GM12878 (cell line): ENCODE measurements around the gene FBXO33. TPM values are rescaled to one million over a fixed set of nuclear protein-coding genes. Genes with fewer than 3 reads are reported as not detected.

Source experiments
- CEBPB ChIP-seq, 2 experiments: fragments of 150-350 bp in 1 of 2; IDR thresholded peaks; 2 replicates each; pipeline ENCODE4 v1.6.1; 2012 to 2014; ENCODE audit warnings: low read depth in 2 of 2, low read length in 2 of 2, borderline replicate concordance in 1 of 2, inconsistent platforms in 1 of 2
- EED ChIP-seq: sonication (generic); IDR thresholded peaks from 2 replicates; pipeline ENCODE4 v1.6.1; 2016; ENCODE audit warnings: antibody characterized with exemption, low read depth
- EP300 ChIP-seq, 2 experiments: fragments of 150-350 bp in 1 of 2; IDR thresholded peaks; 2 replicates each; pipeline ENCODE4 v1.6.1; 2011 to 2012; ENCODE audit warnings: low read depth in 2 of 2, low read length in 2 of 2, borderline replicate concordance in 1 of 2, improper control_type of control experiment in 1 of 2, inconsistent platforms in 1 of 2; ENCODE audit not compliant: control insufficient read depth in 1 of 2
- ESRRA ChIP-seq: IDR thresholded peaks from 2 replicates; pipeline ENCODE4 v1.6.1; 2012; ENCODE audit warnings: mild to moderate bottlenecking, low read length, improper control_type of control experiment
- FOXK2 ChIP-seq: fragments of 450-650 bp; IDR thresholded peaks from 2 replicates; pipeline ENCODE4 v1.6.1; 2017; ENCODE audit warnings: mild to moderate bottlenecking, moderate library complexity
- GABPA ChIP-seq: IDR thresholded peaks from 2 replicates; pipeline ENCODE4 v1.6.1; 2014; ENCODE audit warnings: antibody characterized with exemption, low read depth, mild to moderate bottlenecking, inconsistent platforms
- IKZF1 ChIP-seq: fragments of 450-650 bp; conservative IDR thresholded peaks from 2 replicates; pipeline ENCODE4 v1.6.1; 2017; ENCODE audit warnings: antibody characterized with exemption, mild to moderate bottlenecking
- IKZF2 ChIP-seq, 2 experiments: fragments of 450-650 bp; IDR thresholded peaks; 2 replicates each; pipeline ENCODE4 v1.6.1; 2017; ENCODE audit warnings: mild to moderate bottlenecking in 2 of 2, moderate library complexity in 2 of 2
- NFXL1 ChIP-seq: fragments of 450-650 bp; IDR thresholded peaks from 2 replicates; pipeline ENCODE4 v1.6.1; 2017; ENCODE audit warnings: antibody characterized with exemption, mild to moderate bottlenecking, borderline replicate concordance
- SIX5 ChIP-seq: IDR thresholded peaks from 2 replicates; pipeline ENCODE4 v1.6.1; 2011; ENCODE audit warnings: mild to moderate bottlenecking, low read depth, low read length, moderate library complexity; ENCODE audit not compliant: severe bottlenecking
- SRF ChIP-seq, 2 experiments: IDR thresholded peaks; 2 replicates each; pipeline ENCODE4 v1.6.1; 2011; ENCODE audit warnings: low read depth in 2 of 2, low read length in 2 of 2, mild to moderate bottlenecking in 1 of 2, moderate library complexity in 1 of 2
- SUZ12 ChIP-seq: fragments of 200-600 bp; sonication (generic); IDR thresholded peaks from one replicate; pipeline ENCODE4 v1.6.1; 2018; ENCODE audit warnings: antibody characterized with exemption, mild to moderate bottlenecking; ENCODE audit not compliant: unreplicated experiment
- WRNIP1 ChIP-seq: IDR thresholded peaks from 2 replicates; pipeline ENCODE4 v1.6.1; 2011; ENCODE audit warnings: low read depth, low read length, improper control_type of control experiment, borderline replicate concordance
- YBX1 ChIP-seq: fragments of 450-650 bp; IDR thresholded peaks from 2 replicates; pipeline ENCODE4 v1.6.1; 2016; ENCODE audit warnings: antibody characterized with exemption
- ZBED1 ChIP-seq: IDR thresholded peaks from 2 replicates; pipeline ENCODE4 v1.6.1; 2016; ENCODE audit warnings: borderline replicate concordance
- ZNF274 ChIP-seq: IDR thresholded peaks from one replicate; pipeline ENCODE4 v1.8.0; 2011; ENCODE audit not compliant: insufficient read length, insufficient read depth
- ZNF622 ChIP-seq: fragments of 450-650 bp; IDR thresholded peaks from 2 replicates; pipeline ENCODE4 v1.6.1; 2017; ENCODE audit warnings: mild to moderate bottlenecking, inconsistent platforms
- ZSCAN29 ChIP-seq: fragments of 450-650 bp; IDR thresholded peaks from 2 replicates; pipeline ENCODE4 v1.6.1; 2017; ENCODE audit warnings: mild to moderate bottlenecking, moderate library complexity
- ZZZ3 ChIP-seq: IDR thresholded peaks from 2 replicates; pipeline ENCODE4 v1.6.1; 2011; ENCODE audit warnings: low read depth; ENCODE audit not compliant: control insufficient read depth, insufficient read length
- polyA plus RNA-seq, 11 experiments: library from polyadenylated mRNA; depleted of rRNA in 4 of 11; unstranded in 6 of 11; stranded (reverse) in 5 of 11; fragments of >200 nt; fragmentation: Nextera tagmentation in 4 of 11; fragmentation: Illumina TruSeq in 1 of 11; extraction: Ambion mirVana in 4 of 11; extraction: Trizol in 1 of 11; gene quantifications; 1 replicate in 1 of 11; 2 replicates in 10 of 11; pipeline versions ENCODE4 v1.2.1 to v1.2.3, GENCODE V29; 2011 to 2016; ENCODE audit warnings: inconsistent platforms in 2 of 11, missing spikeins in 2 of 11, low read depth in 1 of 11
- total RNA-seq, 4 experiments: library from RNA; depleted of rRNA in 3 of 4; stranded (reverse); fragments of >200 nt in 3 of 4; fragmentation: Illumina TruSeq in 1 of 4; extraction: Trizol in 1 of 4; gene quantifications; 2 replicates each; pipeline versions ENCODE4 v1.2.1 to v1.2.3, GENCODE V29; 2013 to 2021
- TF ChIP-seq, protein P1 (sequence below), 3 experiments: IDR thresholded peaks in 2 of 3; conservative IDR thresholded peaks in 1 of 3; 2 replicates each; pipeline ENCODE4 v1.5.1; 2011; ENCODE audit warnings: low read depth in 3 of 3, low read length in 3 of 3, mild to moderate bottlenecking in 3 of 3, control low read depth in 2 of 3, moderate library complexity in 2 of 3, inconsistent platforms in 1 of 3, mixed read lengths in 1 of 3; ENCODE audit not compliant: control insufficient read depth in 2 of 3, insufficient read depth in 1 of 3; ENCODE audit errors: extremely low read depth in 1 of 3
- TF ChIP-seq, protein P2 (sequence below): fragments of 450-650 bp; IDR thresholded peaks from 2 replicates; pipeline ENCODE4 v1.6.1; 2018; ENCODE audit warnings: borderline replicate concordance, mild to moderate bottlenecking; ENCODE audit not compliant: partially characterized antibody
- TF ChIP-seq, protein P3 (sequence below): fragments of 450-650 bp; IDR thresholded peaks from 2 replicates; pipeline ENCODE4 v1.6.1; 2017; ENCODE audit warnings: mild to moderate bottlenecking, moderate library complexity

FBXO33 gene
- total and polyA plus RNA-seq, 10 of the 15 experiments (the other 5 are each of a cell fraction or from before 2014, with no cell fraction given), result 4.7 to 56.9 (median 19.6) TPM

DNA sequence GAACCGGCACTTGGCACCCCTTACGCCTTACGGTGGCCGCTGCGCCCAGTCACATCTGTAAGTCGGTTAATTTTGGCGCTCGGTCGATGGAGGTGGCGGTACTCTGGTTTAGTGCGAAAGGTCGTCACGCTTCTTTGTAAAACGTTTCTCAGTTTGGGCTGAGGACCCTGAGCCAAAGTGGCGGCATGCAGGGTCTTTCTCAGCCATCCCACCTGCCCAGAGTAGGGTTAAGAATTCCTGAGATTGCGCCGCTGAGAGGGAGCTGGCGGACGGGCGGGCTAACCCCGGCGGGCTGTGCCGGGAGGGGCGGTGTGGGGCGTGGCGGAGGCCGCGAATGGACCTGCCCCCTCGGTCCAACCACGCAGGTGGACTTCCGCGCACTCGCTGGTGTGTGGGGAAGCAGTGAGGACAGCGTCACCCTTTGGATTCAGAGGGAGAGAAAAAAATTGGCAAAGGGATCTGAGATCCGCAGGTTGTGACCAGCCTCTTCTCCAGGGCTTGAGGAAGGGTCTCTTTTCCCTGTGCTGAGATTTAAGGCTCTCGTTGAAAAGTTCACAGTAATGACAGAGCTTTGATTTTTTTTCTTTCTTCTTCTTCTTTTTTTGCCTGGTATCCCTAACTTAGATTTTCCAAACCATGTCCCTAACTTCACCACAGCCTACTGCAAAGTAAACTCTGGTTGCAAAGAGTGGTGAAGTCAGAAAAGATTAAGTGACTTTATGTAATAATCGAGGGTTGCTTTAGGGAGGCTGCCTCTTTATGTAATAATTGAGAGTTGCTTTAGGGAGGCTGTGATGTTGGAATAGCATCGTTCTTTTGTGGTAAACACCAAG lies 602 bp upstream of the FBXO33 start (continued):
- TF ChIP-seq GABPA (no peak), IKZF1 (peak; percentile 80), ZZZ3 (no peak), SRF (IDR thresholded peaks at IDR 0.05; ENCODE audit: low read depth in 2 of 2, low read length in 2 of 2) (no peak), YBX1 (no peak), EED (peak; percentile 82; the same call in 1 of the 2 replicates), ZBED1 (0 out of 2 replicates have a peak, but pooled peaks have one; percentile 68), NFXL1 (no peak), SUZ12 (no peak), ZNF622 (no peak), FOXK2 (no peak; the same call in 1 of the 2 replicates), ZNF274 (no peak), ESRRA (no peak), CEBPB (IDR thresholded peaks at IDR 0.05; ENCODE audit: borderline replicate concordance in 1 of 2, low read depth in 2 of 2, low read length in 2 of 2) (no peak), SIX5 (no peak), ZSCAN29 (no peak), WRNIP1 (no peak), EP300 (IDR thresholded peaks at IDR 0.05; ENCODE audit: borderline replicate concordance in 1 of 2, control insufficient read depth in 1 of 2, low read depth in 2 of 2, low read length in 2 of 2) (no peak), IKZF2 (IDR thresholded peaks at IDR 0.05) (peak; percentile 65 to 72)
- TF ChIP-seq, protein P1, sequence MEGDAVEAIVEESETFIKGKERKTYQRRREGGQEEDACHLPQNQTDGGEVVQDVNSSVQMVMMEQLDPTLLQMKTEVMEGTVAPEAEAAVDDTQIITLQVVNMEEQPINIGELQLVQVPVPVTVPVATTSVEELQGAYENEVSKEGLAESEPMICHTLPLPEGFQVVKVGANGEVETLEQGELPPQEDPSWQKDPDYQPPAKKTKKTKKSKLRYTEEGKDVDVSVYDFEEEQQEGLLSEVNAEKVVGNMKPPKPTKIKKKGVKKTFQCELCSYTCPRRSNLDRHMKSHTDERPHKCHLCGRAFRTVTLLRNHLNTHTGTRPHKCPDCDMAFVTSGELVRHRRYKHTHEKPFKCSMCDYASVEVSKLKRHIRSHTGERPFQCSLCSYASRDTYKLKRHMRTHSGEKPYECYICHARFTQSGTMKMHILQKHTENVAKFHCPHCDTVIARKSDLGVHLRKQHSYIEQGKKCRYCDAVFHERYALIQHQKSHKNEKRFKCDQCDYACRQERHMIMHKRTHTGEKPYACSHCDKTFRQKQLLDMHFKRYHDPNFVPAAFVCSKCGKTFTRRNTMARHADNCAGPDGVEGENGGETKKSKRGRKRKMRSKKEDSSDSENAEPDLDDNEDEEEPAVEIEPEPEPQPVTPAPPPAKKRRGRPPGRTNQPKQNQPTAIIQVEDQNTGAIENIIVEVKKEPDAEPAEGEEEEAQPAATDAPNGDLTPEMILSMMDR (IDR thresholded peaks at IDR 0.05 in 2 of 3, conservative IDR thresholded peaks at IDR 0.05 in 1 of 3; ENCODE audit: control insufficient read depth in 2 of 3, extremely low read depth in 1 of 3, insufficient read depth in 1 of 3, low read depth in 3 of 3, low read length in 3 of 3), result peak in 2 of 3 experiments; percentile 8 to 34; a peak in 3 of 6 replicates
- TF ChIP-seq, protein P2, sequence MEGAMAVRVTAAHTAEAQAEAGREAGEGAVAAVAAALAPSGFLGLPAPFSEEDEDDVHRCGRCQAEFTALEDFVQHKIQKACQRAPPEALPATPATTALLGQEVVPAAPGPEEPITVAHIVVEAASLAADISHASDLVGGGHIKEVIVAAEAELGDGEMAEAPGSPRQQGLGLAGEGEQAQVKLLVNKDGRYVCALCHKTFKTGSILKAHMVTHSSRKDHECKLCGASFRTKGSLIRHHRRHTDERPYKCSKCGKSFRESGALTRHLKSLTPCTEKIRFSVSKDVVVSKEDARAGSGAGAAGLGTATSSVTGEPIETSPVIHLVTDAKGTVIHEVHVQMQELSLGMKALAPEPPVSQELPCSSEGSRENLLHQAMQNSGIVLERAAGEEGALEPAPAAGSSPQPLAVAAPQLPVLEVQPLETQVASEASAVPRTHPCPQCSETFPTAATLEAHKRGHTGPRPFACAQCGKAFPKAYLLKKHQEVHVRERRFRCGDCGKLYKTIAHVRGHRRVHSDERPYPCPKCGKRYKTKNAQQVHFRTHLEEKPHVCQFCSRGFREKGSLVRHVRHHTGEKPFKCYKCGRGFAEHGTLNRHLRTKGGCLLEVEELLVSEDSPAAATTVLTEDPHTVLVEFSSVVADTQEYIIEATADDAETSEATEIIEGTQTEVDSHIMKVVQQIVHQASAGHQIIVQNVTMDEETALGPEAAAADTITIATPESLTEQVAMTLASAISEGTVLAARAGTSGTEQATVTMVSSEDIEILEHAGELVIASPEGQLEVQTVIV, result no peak
- TF ChIP-seq, protein P3, sequence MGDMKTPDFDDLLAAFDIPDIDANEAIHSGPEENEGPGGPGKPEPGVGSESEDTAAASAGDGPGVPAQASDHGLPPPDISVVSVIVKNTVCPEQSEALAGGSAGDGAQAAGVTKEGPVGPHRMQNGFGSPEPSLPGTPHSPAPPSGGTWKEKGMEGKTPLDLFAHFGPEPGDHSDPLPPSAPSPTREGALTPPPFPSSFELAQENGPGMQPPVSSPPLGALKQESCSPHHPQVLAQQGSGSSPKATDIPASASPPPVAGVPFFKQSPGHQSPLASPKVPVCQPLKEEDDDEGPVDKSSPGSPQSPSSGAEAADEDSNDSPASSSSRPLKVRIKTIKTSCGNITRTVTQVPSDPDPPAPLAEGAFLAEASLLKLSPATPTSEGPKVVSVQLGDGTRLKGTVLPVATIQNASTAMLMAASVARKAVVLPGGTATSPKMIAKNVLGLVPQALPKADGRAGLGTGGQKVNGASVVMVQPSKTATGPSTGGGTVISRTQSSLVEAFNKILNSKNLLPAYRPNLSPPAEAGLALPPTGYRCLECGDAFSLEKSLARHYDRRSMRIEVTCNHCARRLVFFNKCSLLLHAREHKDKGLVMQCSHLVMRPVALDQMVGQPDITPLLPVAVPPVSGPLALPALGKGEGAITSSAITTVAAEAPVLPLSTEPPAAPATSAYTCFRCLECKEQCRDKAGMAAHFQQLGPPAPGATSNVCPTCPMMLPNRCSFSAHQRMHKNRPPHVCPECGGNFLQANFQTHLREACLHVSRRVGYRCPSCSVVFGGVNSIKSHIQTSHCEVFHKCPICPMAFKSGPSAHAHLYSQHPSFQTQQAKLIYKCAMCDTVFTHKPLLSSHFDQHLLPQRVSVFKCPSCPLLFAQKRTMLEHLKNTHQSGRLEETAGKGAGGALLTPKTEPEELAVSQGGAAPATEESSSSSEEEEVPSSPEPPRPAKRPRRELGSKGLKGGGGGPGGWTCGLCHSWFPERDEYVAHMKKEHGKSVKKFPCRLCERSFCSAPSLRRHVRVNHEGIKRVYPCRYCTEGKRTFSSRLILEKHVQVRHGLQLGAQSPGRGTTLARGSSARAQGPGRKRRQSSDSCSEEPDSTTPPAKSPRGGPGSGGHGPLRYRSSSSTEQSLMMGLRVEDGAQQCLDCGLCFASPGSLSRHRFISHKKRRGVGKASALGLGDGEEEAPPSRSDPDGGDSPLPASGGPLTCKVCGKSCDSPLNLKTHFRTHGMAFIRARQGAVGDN, result 0 out of 2 replicates have a peak, but pooled peaks have one; percentile 34
